Right kidney (tissue), 1 donor: ENCODE measurements around the gene CTPS2.

Experiments
- DNase-seq: peaks from one replicate; pipeline ENCODE4 v3.0.0-alpha.2; 2016

The CTPS2 gene

GRCh38 chrX:16714504-16714903 lies 2.0 kb upstream of the CTPS2 start:
- DNase-seq, result no peak

DNA sequence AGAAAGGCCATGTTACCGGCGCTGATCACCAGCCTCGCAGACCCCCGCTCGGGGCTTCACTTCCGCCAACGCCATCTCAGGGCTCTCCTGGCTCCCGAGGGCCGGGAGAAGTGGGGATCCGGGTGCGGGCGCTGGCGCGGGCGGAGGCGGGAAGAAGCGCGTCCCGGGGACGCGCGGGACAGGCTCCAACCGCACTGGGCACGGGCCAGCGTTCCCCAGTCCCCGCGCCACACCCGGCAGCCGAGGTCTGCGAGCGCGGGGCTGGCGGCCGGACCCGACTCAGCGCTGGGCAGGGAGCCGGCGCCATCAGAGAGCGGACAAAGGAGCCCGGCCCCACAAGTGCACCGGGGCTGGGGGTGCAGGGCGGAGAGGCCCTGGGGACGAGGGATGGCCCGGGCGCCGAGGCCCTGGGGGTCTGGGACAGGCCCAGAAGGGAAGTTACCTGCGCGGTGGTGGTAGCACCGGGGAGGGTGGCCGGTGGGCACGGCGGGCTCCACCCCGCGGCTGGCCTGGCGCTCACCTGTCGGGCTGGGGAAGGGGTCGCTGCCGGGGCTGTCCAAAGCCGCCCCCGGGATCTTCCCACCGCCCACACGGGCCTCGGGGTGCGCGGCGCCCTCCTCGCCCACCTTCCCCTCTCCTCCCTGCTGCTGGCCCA lies 449 bp downstream of the CTPS2 start:
- peak; percentile 80 for DNase-seq

- DNase-seq, result peak; percentile 15
These were observed 1.2 kb downstream of the CTPS2 start for GRCh38 chrX:16711219-16711811.

DNA sequence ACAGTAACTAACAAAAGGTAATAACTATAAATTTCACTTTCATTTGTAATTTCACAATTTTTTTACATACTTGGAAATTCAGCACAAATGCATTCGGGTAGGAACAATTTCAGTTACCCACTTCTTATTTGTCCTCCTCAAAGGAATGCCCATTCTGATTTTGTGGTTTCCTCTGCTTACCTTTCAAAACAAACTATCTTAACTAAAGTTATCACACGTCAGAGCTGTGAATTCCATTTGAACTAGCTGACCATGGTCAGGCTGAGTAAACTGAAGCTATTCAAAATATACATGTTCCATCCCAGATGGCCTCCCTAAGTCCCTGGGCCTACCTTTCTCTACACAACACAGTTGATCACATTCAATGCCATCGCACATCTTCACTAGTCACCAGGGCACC lies 4.5 kb downstream of the CTPS2 start:
- DNase-seq, result no peak

GRCh38 chrX:16705370-16705769 lies 7.1 kb downstream of the CTPS2 start:
- no peak for DNase-seq

- no peak for DNase-seq
These were observed 9.5 kb downstream of the CTPS2 start for GRCh38 chrX:16702700-16703599.

- DNase-seq, result no peak
These were observed 11.7 kb downstream of the CTPS2 start for GRCh38 chrX:16700734-16701133.

DNA sequence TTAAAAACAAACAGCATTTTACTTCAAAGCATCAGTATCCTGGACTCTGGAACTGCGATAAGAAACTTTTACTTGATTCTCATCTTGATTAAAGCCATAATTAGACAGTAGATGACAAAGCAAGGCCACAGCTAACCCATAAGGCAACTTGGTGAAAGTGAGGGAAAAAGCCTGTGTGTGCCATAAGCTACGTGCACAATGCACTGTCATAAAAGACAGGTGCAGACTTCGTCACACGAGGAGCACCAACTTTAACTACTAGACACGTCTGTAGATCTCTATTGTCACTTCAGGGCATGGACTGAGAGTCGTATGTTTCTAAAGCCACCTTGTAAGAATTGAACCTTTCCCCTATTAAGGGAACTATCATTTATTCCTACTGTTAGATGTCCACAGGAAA lies 13.1 kb downstream of the CTPS2 start:
- no peak for DNase-seq

DNA sequence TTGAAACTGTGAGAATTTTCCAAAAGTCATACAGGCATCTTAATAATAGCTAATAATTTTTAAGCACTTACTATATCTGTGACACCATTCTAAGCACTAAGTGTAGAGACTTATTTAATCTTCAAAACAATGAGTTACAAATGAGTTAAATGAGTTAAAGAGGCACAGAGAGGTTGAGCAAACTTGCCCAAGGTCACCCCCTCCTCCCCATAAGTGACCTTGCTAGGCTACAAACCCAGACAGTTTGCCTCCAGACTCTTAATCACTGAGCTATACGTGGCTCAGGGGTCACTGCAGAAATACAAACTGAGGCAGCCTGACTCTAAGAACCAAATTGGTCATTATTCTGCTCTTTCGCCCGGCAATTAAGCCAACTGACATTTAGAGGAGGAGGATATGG lies 15.5 kb downstream of the CTPS2 start:
- DNase-seq, result no peak

DNA sequence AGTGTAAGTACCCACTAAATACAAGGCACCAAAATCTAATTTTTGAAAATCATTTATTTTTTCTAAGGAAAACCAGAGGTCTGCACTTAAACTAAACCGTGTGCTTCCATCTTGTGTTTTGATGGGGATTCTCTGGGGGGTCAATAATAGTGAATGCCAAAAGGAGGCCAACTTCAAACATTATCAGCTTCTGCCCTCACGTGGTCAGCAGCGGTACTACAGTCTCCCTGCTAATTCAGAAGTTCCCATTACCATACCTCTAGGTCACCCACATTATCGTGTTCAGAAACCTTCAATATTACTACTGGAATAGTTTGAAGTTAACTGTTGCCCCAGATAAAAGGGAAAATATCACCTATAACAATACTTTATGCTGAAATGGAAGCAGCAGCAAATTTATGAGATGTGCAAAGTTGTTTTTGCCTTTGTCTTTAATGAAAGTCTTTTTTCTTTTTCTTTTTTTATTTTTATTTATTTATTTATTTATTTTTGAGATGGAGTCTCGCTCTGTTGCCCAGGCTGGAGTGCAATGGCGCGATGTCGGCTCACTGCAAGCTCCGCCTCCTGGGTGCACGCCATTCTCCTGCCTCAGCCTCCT lies 17.3 kb downstream of the CTPS2 start:
- DNase-seq, result no peak

GRCh38 chrX:16687514-16687913 lies 25.0 kb downstream of the CTPS2 start:
- DNase-seq, result no peak

- DNase-seq, result no peak
These were observed 29.3 kb downstream of the CTPS2 start for GRCh38 chrX:16683007-16683664.

GRCh38 chrX:16678689-16679088 lies 33.8 kb downstream of the CTPS2 start:
- no peak for DNase-seq

DNA sequence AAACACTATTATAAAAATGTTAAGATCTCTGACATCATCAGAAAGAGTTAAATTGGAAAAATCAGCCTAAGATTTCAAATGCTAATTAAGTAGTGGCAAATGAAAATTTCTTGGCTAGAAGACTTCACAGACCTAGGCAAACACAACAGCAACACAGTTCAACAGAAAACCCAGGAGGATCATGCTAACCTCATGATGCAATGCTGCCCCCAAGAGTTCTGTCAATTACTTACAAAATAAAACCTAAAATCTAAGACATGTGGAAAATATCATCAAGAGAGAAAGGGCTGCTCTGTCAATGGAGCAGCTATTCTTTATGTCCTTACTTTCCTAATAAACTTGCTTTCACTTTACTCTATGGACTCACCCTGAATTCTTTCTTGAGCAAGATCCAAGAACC lies 41.5 kb downstream of the CTPS2 start:
- DNase-seq, result no peak

- DNase-seq, result no peak
These were observed 45.9 kb downstream of the CTPS2 start for GRCh38 chrX:16666541-16666940.

DNA sequence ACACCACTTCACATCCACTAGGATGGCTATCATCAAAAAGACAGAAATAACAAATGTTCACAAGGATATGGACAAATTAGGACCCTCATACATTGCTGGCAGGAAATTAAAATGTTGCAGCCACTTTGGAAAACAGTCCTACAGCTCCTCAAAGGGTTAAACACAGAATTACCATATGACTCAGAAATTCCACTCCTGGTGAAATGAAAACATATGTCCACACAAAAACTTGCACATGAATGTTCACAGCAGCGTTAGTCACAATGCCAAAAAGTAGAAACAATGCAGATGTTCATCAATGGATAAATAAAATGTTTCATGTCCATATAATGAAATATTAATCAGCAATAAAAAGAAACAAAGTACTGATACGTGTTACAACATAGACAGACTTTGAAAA lies 47.4 kb downstream of the CTPS2 start:
- no peak for DNase-seq

DNA sequence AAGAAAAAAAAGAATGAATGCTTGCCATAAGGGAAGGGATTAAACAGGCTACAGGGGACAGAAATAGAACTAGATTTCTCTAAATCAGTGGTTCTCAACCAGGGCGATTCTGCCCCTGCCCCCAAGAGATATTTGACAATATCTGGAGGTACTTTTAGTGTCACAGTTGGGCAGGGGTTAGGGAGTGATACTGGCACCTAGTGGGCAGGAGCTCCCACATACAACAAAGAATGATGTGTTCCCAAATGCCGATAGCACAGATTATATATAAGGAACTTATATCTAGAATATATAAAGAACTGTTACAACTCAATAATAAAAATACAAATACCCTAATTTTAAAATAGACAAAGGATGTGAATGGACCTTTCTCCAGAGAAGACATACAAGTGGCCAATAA lies 47.8 kb downstream of the CTPS2 start:
- DNase-seq, result no peak

GRCh38 chrX:16664074-16664473 lies 48.4 kb downstream of the CTPS2 start:
- no peak for DNase-seq

DNA sequence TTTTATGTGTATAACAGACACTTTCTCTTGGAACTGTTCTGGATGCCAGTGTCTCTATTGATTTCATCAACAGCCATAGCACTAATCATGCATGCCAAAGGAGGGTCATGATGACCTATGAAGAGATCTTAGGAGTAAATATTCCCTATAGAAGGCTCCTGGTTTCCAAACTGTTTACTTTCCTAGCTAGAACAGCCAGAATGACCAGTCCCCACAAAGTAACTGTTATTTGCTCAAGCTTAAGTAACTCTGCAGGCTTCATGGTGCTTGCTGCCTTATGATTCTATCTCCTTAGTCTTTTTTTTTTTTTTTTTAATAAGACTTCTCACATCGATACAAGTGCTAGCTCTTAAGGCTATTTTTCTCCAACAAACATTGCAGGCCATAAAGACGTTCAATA lies 50.1 kb downstream of the CTPS2 start:
- DNase-seq, result no peak

DNA sequence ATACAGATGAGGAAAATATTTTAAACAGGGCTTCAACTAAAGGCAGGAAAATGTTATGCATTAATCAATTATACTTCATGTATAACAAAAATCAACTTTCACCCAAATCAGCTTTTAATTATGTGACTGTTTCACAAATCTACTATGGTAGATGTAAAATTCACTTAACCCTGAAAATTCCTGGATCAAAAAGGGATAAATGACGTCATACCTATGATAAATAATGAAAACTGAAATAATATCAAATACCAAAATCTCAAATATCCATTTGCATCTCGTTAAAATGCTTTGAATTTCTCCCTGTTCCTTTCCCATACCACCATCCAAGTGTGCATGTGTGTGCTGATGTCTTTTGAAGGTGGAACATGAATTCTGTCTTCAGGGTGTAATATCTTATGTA lies 51.0 kb downstream of the CTPS2 start:
- no peak for DNase-seq

DNA sequence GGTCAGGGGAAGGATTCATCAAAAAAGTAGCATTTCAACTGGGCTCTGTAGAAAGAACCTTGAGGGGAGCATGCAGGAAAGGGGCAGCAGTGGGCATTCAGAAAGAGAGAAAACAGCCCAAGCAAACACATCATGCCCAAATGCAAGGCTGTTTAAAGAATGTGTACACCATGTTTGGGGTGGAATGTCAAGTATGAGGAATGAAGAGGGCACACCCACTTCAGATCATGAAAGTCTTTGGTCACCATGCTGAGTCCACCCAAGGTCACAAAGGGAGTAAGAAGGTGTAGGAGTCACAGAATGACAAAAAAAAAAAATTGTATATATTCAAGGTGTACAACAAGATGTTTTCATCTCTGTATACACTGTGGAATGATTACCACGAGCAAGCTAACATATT lies 53.1 kb downstream of the CTPS2 start:
- DNase-seq, result no peak

- DNase-seq, result no peak
These were observed 54.2 kb downstream of the CTPS2 start for GRCh38 chrX:16658284-16658683.

DNA sequence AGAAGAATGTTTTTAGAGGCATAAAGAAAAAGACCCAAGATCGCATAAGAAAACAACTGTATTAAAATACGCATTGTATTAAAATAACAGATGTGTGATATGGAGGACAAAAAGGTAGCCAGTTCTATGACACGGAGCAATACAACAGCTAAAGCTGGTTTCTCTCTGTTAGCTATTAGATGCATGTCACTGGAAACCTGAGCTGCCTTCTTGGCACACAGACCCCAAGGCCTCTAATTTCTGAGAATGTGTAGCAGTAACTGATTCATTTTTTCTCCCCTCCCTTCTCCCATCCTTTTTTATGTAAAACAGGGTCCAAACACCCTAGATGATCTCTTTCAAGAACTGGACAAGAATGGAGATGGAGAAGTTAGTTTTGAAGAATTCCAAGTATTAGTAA lies 58.4 kb downstream of the CTPS2 start:
- DNase-seq, result no peak
